Ovary (tissue), 9 donors: ENCODE results near the gene UBE2V1. TPM values are rescaled to one million over a fixed set of nuclear protein-coding genes. Genes with fewer than 3 reads are reported as not detected.

Experiments
- DNase-seq, 5 donors: peaks; one replicate each; pipeline ENCODE4 v3.0.0-alpha.2; 2019 to 2020
- H3K27ac ChIP-seq, 2 donors: fragments of 200-600 bp; one replicate each; pipeline versions ENCODE4 v1.5.1 to v1.8.0; 2019 to 2022
- H3K27me3 ChIP-seq: fragments of 200-600 bp; one replicate; pipeline ENCODE4 v1.8.0; 2022
- H3K36me3 ChIP-seq: fragments of 200-600 bp; sonication (generic); one replicate; pipeline ENCODE4 v1.5.1; 2019
- H3K4me1 ChIP-seq: one replicate; pipeline ENCODE4 v1.8.1; 2013; ENCODE audit warnings: mild to moderate bottlenecking, moderate library complexity; ENCODE audit not compliant: insufficient read depth
- H3K4me3 ChIP-seq: fragments of 200-600 bp; sonication (generic); one replicate; pipeline ENCODE4 v1.5.1; 2017
- H3K9me3 ChIP-seq, 2 donors: fragments of 200-600 bp in 1 of 2; sonication (generic) in 1 of 2; one replicate each; pipeline versions ENCODE4 v1.5.1 to v1.8.1; 2013 to 2019; ENCODE audit warnings: mild to moderate bottlenecking in 1 of 2, moderate library complexity in 1 of 2
- CTCF ChIP-seq, 3 donors: fragments of 450-650 bp in 2 of 3; fragments of 200-600 bp in 1 of 3; IDR thresholded peaks; one replicate each; pipeline versions ENCODE4 v1.5.1 to v1.8.0; 2016 to 2022; ENCODE audit warnings: antibody characterized with exemption in 3 of 3, mild to moderate bottlenecking in 1 of 3
- EP300 ChIP-seq: sonication (generic); formaldehyde crosslinking; IDR thresholded peaks from one replicate; pipeline ENCODE4 v1.6.1; 2017; ENCODE audit warnings: antibody characterized with exemption
- POLR2A ChIP-seq: fragments of 450-650 bp; IDR thresholded peaks from one replicate; pipeline ENCODE4 v1.6.1; 2017; ENCODE audit warnings: antibody characterized with exemption, mild to moderate bottlenecking, moderate library complexity
- WGBS, 3 donors: extraction: QIAGEN DNeasy Blood & Tissue Kit in 1 of 3; methylation state at CpG; one replicate each; pipeline versions ENCODE4 v1.1.5 to v1.1.7; 2013 to 2017; 5-methylcytosine and 5-hydroxymethylcytosine counted together
- intact Hi-C, 4 donors: fragments of 100-400 bp; cut with DNase I; formaldehyde crosslinking; loops; one replicate each; pipeline versions ENCODE4 v1.11.0 to v1.15.1; 2022 to 2023
- polyA plus RNA-seq, 2 donors: library from polyadenylated mRNA; stranded (reverse); fragments of 200-250 nt in 1 of 2; fragments of 350-450 nt in 1 of 2; fragmentation: Illumina TruSeq in 1 of 2; extraction: RNeasy Lipid Tissue Mini Kit (QIAGEN cat#74804) in 1 of 2; gene quantifications; one replicate each; pipeline ENCODE4 v1.2.3, GENCODE V29; 2013 to 2014
- total RNA-seq, 7 donors: library from RNA; depleted of rRNA in 2 of 7; stranded (reverse); fragments of >200 nt in 2 of 7; fragmentation: NEBNext Ultra II Directional in 3 of 7; extraction: Animal tissue kit (Norgen Biotek cat#: 25700) in 3 of 7; gene quantifications; one replicate each; pipeline versions ENCODE4 v1.1.0 to v1.2.4, GENCODE V29; 2016 to 2023
- donor health status: DM: no; HTN: no; CAD: no; lungs with moderate emphysema.
- donor health status: DM: no; HTN: no; CAD: no.
- donor health status: Bipolar disorder and iron deficiency.
- donor health status: DM: yes; HTN: yes; CAD: no.
- donor health status: DM: no; HTN: no; CAD: no.
- donor health status: DM: yes; HTN: yes; CAD: no.

The UBE2V1 gene
- total and polyA plus RNA-seq, 9 donors = 43.6 to 189 (median 77.2) TPM

DNA sequence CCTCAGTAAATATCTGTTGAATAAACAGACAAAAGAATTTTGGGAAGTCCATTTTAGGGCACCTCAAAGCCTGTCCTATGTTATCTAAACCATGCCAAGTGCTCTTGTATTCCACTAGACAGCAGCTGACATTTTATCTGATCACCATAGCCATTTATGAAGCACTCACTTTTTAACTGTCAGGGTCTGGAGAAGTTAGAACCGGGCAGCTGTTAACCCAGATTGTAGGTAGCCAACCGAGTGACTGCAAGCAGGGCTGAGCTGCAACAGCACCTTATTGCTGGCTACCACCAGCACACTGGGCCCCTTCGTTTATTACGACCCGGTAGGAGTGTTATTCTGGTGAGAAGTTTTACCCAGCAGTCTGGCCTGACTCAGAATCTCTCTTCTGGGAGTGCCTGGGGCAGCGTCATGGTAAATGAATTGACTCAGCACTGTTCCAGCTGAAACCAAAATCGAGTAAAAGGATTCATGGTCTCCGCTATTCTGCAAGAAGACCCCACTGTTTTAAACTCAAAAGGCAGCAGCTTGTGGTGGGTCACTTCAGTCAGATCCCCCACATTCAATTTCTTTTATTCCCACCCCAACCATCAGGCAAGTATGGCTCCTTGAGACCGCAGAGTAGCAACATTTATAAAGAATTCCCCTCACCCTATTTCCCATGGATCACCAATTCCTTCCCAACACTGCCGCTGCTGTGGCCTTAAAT lies 1.7 kb downstream of the UBE2V1 start:
- Histone ChIP-seq H3K36me3 (no peaks in the 10 kb centered on the region), H3K27me3 (no peaks in the 10 kb centered on the region), H3K4me1 (peaks cover 11% of the 10 kb centered on the region), H3K4me3 (peak overlapping the region; percentile 99), H3K27ac (no peak overlapping the region), H3K9me3 (no peaks in the 10 kb centered on the region)
- intact Hi-C loops = no loop called here
- no peak for DNase-seq
- 44 to 49% (median 45%) methylated on average over 10 of the region's 10 CpGs for WGBS, 3 donors
- no peak for TF ChIP-seq EP300
- TF ChIP-seq CTCF (IDR thresholded peaks at IDR 0.05) = no peak
- no peak for TF ChIP-seq POLR2A

GRCh38 chr20:50110141-50111047 lies 2.6 kb downstream of the UBE2V1 start:
- Histone ChIP-seq H3K27ac (no peak overlapping the region), H3K4me3 (no peak overlapping the region), H3K4me1 (peaks cover 11% of the 10 kb centered on the region), H3K27me3 (no peaks in the 10 kb centered on the region), H3K36me3 (no peaks in the 10 kb centered on the region), H3K9me3 (no peaks in the 10 kb centered on the region)
- intact Hi-C loops = no loop called here
- 45 to 62% (median 59%) methylated on average over 4 of the region's 4 CpGs for WGBS, 3 donors
- no peak for DNase-seq
- TF ChIP-seq EP300 (no peak), POLR2A (no peak), CTCF (IDR thresholded peaks at IDR 0.05) (no peak)

GRCh38 chr20:50108556-50109235 lies 4.3 kb downstream of the UBE2V1 start:
- Histone ChIP-seq H3K27ac (no peak overlapping the region), H3K27me3 (no peaks in the 10 kb centered on the region), H3K4me3 (no peak overlapping the region), H3K9me3 (no peaks in the 10 kb centered on the region), H3K36me3 (no peaks in the 10 kb centered on the region), H3K4me1 (peaks cover 8% of the 10 kb centered on the region)
- no peak for DNase-seq
- intact Hi-C loops = no loop called here
- TF ChIP-seq EP300 = no peak
- no peak for TF ChIP-seq POLR2A
- no peak for TF ChIP-seq CTCF (IDR thresholded peaks at IDR 0.05)
- 48 to 66% (median 53%) methylated on average over 4 of the region's 4 CpGs for WGBS, 3 donors

DNA sequence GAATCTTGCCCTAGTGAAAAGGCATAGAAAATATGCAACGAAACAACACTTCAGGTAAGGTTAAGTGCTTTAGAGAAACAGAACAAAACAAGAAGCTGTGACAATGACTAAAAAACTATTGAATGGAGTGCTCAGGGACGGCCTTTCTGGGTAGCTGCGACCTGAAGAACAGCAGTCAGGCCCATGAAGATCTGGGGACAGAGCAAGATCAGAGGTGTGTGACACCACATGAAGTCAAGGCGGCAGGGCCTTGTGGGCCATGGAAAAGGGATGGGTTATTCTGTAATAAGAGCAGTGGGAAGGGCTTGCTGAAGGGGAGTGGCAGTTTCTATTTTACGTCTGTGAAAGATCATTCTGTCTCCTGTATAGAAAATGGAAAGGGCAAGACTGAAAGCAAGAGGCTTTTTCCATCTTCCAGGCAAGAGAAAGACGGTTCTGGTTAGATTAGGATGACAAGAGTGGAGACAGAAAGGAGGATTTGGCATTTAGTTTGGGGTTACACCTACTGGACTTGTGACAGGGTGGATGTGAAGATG lies 5.1 kb downstream of the UBE2V1 start:
- intact Hi-C loops = no loop called here
- Histone ChIP-seq H3K9me3 (no peaks in the 10 kb centered on the region), H3K36me3 (no peaks in the 10 kb centered on the region), H3K4me1 (peaks cover 8% of the 10 kb centered on the region), H3K27ac (no peak overlapping the region), H3K27me3 (no peaks in the 10 kb centered on the region), H3K4me3 (no peak overlapping the region)
- DNase-seq = no peak
- no peak for TF ChIP-seq EP300
- WGBS, 3 donors = 74 to 79% (median 76%) methylated on average over 6 of the region's 6 CpGs
